Glutamatergic neuron (in vitro differentiated cells): Measurements from ENCODE around the gene CDH23. TPM values are rescaled to one million over a fixed set of nuclear protein-coding genes. Genes with fewer than 3 reads are reported as not detected.
A peak's percentile ranks its signal among the peaks of the same experiment; 100 is the strongest.

ENCODE experiments used
- DNase-seq: peaks from one replicate; pipeline ENCODE4 v3.0.0; 2022
- H3K27ac Mint-ChIP-seq: one replicate; pipeline ENCODE4 v1.8.0; 2020; ENCODE audit warnings: mild to moderate bottlenecking, mixed read lengths, inconsistent platforms; ENCODE audit not compliant: unreplicated experiment
- H3K27me3 Mint-ChIP-seq: one replicate; pipeline ENCODE4 v1.8.0; 2020; ENCODE audit warnings: mild to moderate bottlenecking, moderate library complexity, mixed read lengths, inconsistent platforms; ENCODE audit not compliant: unreplicated experiment
- H3K36me3 Mint-ChIP-seq: one replicate; pipeline ENCODE4 v1.8.0; 2020; ENCODE audit warnings: mild to moderate bottlenecking, mixed read lengths, inconsistent platforms; ENCODE audit not compliant: unreplicated experiment
- H3K4me1 Mint-ChIP-seq: one replicate; pipeline ENCODE4 v1.8.0; 2020; ENCODE audit warnings: mild to moderate bottlenecking, low read depth, mixed read lengths, inconsistent platforms; ENCODE audit not compliant: unreplicated experiment
- H3K4me3 Mint-ChIP-seq: one replicate; pipeline ENCODE4 v1.8.0; 2020; ENCODE audit warnings: mild to moderate bottlenecking, mixed read lengths, inconsistent platforms; ENCODE audit not compliant: unreplicated experiment
- H3K9me3 Mint-ChIP-seq: one replicate; pipeline ENCODE4 v1.8.0; 2020; ENCODE audit warnings: mild to moderate bottlenecking, moderate library complexity, mixed read lengths, inconsistent platforms; ENCODE audit not compliant: unreplicated experiment
- CTCF ChIP-seq: fragments of 200-600 bp; sonication (generic); IDR thresholded peaks from one replicate; pipeline ENCODE4 v1.5.0; 2021; ENCODE audit not compliant: partially characterized antibody, unreplicated experiment
- total RNA-seq: library from RNA; stranded (reverse); fragmentation: NEBNext Ultra II Directional; extraction: Animal tissue kit (Norgen Biotek cat#: 25700); gene quantifications from one replicate; pipeline ENCODE4 v1.2.1, GENCODE V29; 2021; ENCODE audit not compliant: unreplicated experiment

CDH23 gene
- total RNA-seq, 1 donor from 2014 or later: 2.0 TPM

- Mint-ChIP-seq H3K4me1 (peaks cover 6% of the 10 kb centered on the region), H3K4me3 (no peak overlapping the region), H3K27me3 (peaks cover 1% of the 10 kb centered on the region), H3K36me3 (no peaks in the 10 kb centered on the region), H3K27ac (no peak overlapping the region), H3K9me3 (peaks cover 1% of the 10 kb centered on the region)
- TF ChIP-seq CTCF: no peak
- no peak for DNase-seq
These were observed 170.3 kb downstream of the CDH23 start for GRCh38 chr10:71567006-71567405.

DNA sequence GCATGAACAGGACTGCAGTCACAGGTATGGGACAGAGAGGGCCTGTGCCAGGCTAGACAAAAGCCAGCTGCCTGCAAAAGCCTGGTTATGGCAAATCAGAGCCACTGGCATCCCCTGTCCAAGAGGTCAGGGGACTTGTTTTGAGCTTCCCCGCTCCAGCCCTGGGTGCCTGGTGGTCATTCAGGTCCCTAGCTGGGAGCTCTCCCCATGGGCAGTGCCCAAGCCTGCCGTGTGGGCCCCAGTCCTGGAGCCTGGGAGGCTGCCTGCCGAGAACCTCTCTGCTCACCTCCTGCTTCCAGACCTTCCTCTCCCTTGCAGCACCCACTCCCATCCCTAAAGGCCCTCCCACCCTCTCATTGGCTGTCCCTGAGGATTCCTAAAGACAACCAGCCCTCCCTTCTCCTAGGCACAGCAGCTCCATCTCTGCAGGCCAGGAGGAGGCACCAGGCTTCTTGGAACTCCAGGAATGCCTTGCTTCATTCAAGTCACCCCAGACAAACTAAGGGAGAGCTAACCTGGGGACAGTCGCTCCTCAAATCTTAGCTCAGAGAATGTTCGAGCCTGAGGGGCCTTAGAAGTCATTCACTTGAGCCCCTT, 172.3 kb downstream of the CDH23 start:
- Mint-ChIP-seq H3K36me3 (no peaks in the 10 kb centered on the region), H3K27me3 (peaks cover 5% of the 10 kb centered on the region), H3K4me3 (no peak overlapping the region), H3K27ac (no peak overlapping the region), H3K9me3 (peaks cover 3% of the 10 kb centered on the region), H3K4me1 (peaks cover 16% of the 10 kb centered on the region)
- no peak for TF ChIP-seq CTCF
- no peak for DNase-seq

- Mint-ChIP-seq H3K27me3 (peaks cover 5% of the 10 kb centered on the region), H3K9me3 (peaks cover 3% of the 10 kb centered on the region), H3K27ac (no peak overlapping the region), H3K36me3 (no peaks in the 10 kb centered on the region), H3K4me3 (no peak overlapping the region), H3K4me1 (peaks cover 10% of the 10 kb centered on the region)
- DNase-seq: peak; percentile 89
- TF ChIP-seq CTCF: peak; percentile 94
These were observed 173.3 kb downstream of the CDH23 start for GRCh38 chr10:71569775-71570588.

- peaks cover 1% of the 10 kb centered on the region for H3K9me3 Mint-ChIP-seq
- TF ChIP-seq CTCF: no peak
- H3K4me1 Mint-ChIP-seq: peaks cover 15% of the 10 kb centered on the region
- no peak overlapping the region for H3K27ac Mint-ChIP-seq
- no peak for DNase-seq
- H3K36me3 Mint-ChIP-seq: no peaks in the 10 kb centered on the region
- H3K27me3 Mint-ChIP-seq: peaks cover 4% of the 10 kb centered on the region
- no peak overlapping the region for H3K4me3 Mint-ChIP-seq
These were observed 174.9 kb downstream of the CDH23 start for GRCh38 chr10:71571460-71572175.
